Measurements from ENCODE around the gene PRRX2.

- TF ChIP-seq CTCF (IDR thresholded peaks at IDR 0.05) (no peak), ZFX (IDR thresholded peaks at IDR 0.05; ENCODE audit: borderline replicate concordance) (no peak)
These were observed 67.6 kb downstream of the PRRX2 start for GRCh38 chr9:129732946-129733631.
